Tongue (tissue), 2 donors: Measurements from ENCODE around the gene DBNDD1. TPM values are rescaled to one million over a fixed set of nuclear protein-coding genes. Genes with fewer than 3 reads are reported as not detected.
A peak's percentile ranks its signal among the peaks of the same experiment; 100 is the strongest.
"Not testable (repeated sequence)": the region's sequence is repeated elsewhere in the genome, so short reads cannot be mapped to it uniquely, and the experiment has no call there.

ENCODE experiments used
- DNase-seq: peaks from one replicate; pipeline ENCODE4 v3.0.0-alpha.2; 2015
- total RNA-seq: library from RNA; depleted of rRNA; stranded (reverse); fragments of >200 nt; gene quantifications from one replicate; pipeline ENCODE4 v1.2.3, GENCODE V29; 2014

DBNDD1 gene
- total RNA-seq, 1 donor from 2014 or later, result 2.3 TPM

- DNase-seq, result no peak
Observed at GRCh38 chr16:89988951-89989350, 30.3 kb downstream of the DBNDD1 start.

GRCh38 chr16:89987169-89987568, 32.1 kb downstream of the DBNDD1 start:
- no peak for DNase-seq

GRCh38 chr16:89986600-89986999, 32.7 kb downstream of the DBNDD1 start:
- DNase-seq, result no peak

- no peak for DNase-seq
Observed at GRCh38 chr16:89985219-89985618, 34.0 kb downstream of the DBNDD1 start.

- DNase-seq, result no peak
Observed at GRCh38 chr16:89984216-89984615, 35.0 kb downstream of the DBNDD1 start.

GRCh38 chr16:89983536-89983935, 35.7 kb downstream of the DBNDD1 start:
- DNase-seq, result no peak

GRCh38 chr16:89982318-89982717, 36.9 kb downstream of the DBNDD1 start:
- peak; percentile 33 for DNase-seq

GRCh38 chr16:89981414-89981813, 37.8 kb downstream of the DBNDD1 start:
- no peak for DNase-seq

GRCh38 chr16:89974870-89975269, 44.4 kb downstream of the DBNDD1 start:
- DNase-seq, result no peak

- no peak for DNase-seq
Observed at GRCh38 chr16:89973654-89974335, 45.5 kb downstream of the DBNDD1 start.

GRCh38 chr16:89973235-89973634, 46.0 kb downstream of the DBNDD1 start:
- DNase-seq, result no peak

- peak; percentile 98 for DNase-seq
Observed at GRCh38 chr16:89972244-89973234, 46.7 kb downstream of the DBNDD1 start.

GRCh38 chr16:89971495-89972243, 47.6 kb downstream of the DBNDD1 start:
- no peak for DNase-seq

- DNase-seq, result no peak
Observed at GRCh38 chr16:89969741-89970410, 49.4 kb downstream of the DBNDD1 start.

- DNase-seq, result not testable (repeated sequence)
Observed at GRCh38 chr16:89968074-89968473, 51.2 kb downstream of the DBNDD1 start.

GRCh38 chr16:89967436-89967835, 51.8 kb downstream of the DBNDD1 start:
- DNase-seq, result not testable (repeated sequence)

- DNase-seq, result no peak
Observed at GRCh38 chr16:89966756-89967155, 52.5 kb downstream of the DBNDD1 start.

GRCh38 chr16:89965447-89966225, 53.6 kb downstream of the DBNDD1 start:
- DNase-seq, result no peak

- no peak for DNase-seq
Observed at GRCh38 chr16:89964201-89964600, 55.1 kb downstream of the DBNDD1 start.

GRCh38 chr16:89962754-89963498, 56.3 kb downstream of the DBNDD1 start:
- no peak for DNase-seq
